ENCODE results near the gene NME4.
"Not testable (repeated sequence)": the region's sequence is repeated elsewhere in the genome, so short reads cannot be mapped to it uniquely, and the experiment has no call there.

DNA sequence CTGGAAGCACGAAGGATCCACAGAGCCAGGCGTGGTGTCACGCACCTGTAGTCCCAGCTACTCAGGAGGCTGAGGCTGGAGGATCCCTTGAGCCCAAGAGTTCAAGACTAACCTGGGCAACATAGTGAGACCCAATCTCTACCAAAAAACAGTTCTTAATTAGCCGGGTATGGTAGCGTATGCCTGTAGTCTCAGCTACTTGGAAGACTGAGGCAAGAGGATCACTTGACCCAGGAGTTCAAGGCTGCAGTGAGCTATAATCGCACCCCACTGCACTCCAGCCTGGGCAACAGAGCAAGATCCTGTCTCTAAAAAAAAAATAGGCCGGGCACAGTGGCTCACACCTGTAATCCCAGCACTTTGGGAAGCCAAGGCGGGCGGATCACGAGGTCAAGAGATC, 48.5 kb upstream of the NME4 start:
- TF ChIP-seq, protein P1, sequence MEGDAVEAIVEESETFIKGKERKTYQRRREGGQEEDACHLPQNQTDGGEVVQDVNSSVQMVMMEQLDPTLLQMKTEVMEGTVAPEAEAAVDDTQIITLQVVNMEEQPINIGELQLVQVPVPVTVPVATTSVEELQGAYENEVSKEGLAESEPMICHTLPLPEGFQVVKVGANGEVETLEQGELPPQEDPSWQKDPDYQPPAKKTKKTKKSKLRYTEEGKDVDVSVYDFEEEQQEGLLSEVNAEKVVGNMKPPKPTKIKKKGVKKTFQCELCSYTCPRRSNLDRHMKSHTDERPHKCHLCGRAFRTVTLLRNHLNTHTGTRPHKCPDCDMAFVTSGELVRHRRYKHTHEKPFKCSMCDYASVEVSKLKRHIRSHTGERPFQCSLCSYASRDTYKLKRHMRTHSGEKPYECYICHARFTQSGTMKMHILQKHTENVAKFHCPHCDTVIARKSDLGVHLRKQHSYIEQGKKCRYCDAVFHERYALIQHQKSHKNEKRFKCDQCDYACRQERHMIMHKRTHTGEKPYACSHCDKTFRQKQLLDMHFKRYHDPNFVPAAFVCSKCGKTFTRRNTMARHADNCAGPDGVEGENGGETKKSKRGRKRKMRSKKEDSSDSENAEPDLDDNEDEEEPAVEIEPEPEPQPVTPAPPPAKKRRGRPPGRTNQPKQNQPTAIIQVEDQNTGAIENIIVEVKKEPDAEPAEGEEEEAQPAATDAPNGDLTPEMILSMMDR (optimal IDR thresholded peaks at IDR 0.05 in 1 of 3, IDR thresholded peaks at IDR 0.05 in 1 of 3, conservative IDR thresholded peaks at IDR 0.05 in 1 of 3; ENCODE audit: extremely low read depth in 1 of 3, insufficient read depth in 2 of 3, low read length in 3 of 3) = not testable (repeated sequence)
- TF ChIP-seq EZH2 (IDR thresholded peaks at IDR 0.05; ENCODE audit: low read length) = not testable (repeated sequence)
